Endodermal cell (in vitro differentiated cells): ENCODE measurements around the gene ZFTA. TPM values are rescaled to one million over a fixed set of nuclear protein-coding genes. Genes with fewer than 3 reads are reported as not detected.

Experiments
- DNase-seq: peaks from one replicate; pipeline ENCODE4 v3.0.0-alpha.2; 2017
- H3K27ac ChIP-seq: 2 replicates; pipeline ENCODE4 v1.5.1; 2013; ENCODE audit warnings: mild to moderate bottlenecking, low read depth, low read length, moderate library complexity
- H3K27me3 ChIP-seq: 2 replicates; pipeline ENCODE4 v1.6.1; 2013; ENCODE audit warnings: mild to moderate bottlenecking, low read length, moderate library complexity; ENCODE audit not compliant: insufficient read depth, control insufficient read depth, poor library complexity, severe bottlenecking
- H3K36me3 ChIP-seq: 2 replicates; pipeline ENCODE4 v1.7.0; 2013; ENCODE audit warnings: mild to moderate bottlenecking, low read length, moderate library complexity; ENCODE audit not compliant: control insufficient read depth, insufficient read depth
- H3K4me1 ChIP-seq: one replicate; pipeline ENCODE4 v1.7.0; 2013; ENCODE audit warnings: low read length; ENCODE audit not compliant: control insufficient read depth, insufficient read depth
- H3K4me3 ChIP-seq: 2 replicates; pipeline ENCODE4 v1.5.1; 2013; ENCODE audit warnings: mild to moderate bottlenecking, low read length, moderate library complexity
- H3K9ac ChIP-seq: 2 replicates; pipeline ENCODE4 v1.6.1; 2013; ENCODE audit warnings: mild to moderate bottlenecking, low read length, moderate library complexity; ENCODE audit not compliant: poor library complexity, severe bottlenecking; ENCODE audit errors: extremely low read depth
- H3K9me3 ChIP-seq: 2 replicates; pipeline ENCODE4 v1.6.1; 2013; ENCODE audit warnings: mild to moderate bottlenecking, low read length, moderate library complexity; ENCODE audit not compliant: control insufficient read depth
- H3K27ac Mint-ChIP-seq: 2 replicates; pipeline ENCODE4 v1.8.0; 2020; ENCODE audit warnings: mixed read lengths
- H3K27me3 Mint-ChIP-seq: 2 replicates; pipeline ENCODE4 v1.8.0; 2021; ENCODE audit warnings: mild to moderate bottlenecking, mixed read lengths; ENCODE audit not compliant: insufficient read depth
- H3K36me3 Mint-ChIP-seq: 2 replicates; pipeline ENCODE4 v1.8.0; 2020; ENCODE audit warnings: low read depth, mixed read lengths
- H3K4me1 Mint-ChIP-seq: 2 replicates; pipeline ENCODE4 v1.8.0; 2020; ENCODE audit warnings: mixed read lengths
- H3K4me3 Mint-ChIP-seq: 2 replicates; pipeline ENCODE4 v1.8.0; 2020; ENCODE audit warnings: mild to moderate bottlenecking, moderate library complexity, mixed read lengths
- H3K9me3 Mint-ChIP-seq: 2 replicates; pipeline ENCODE4 v1.8.0; 2020; ENCODE audit warnings: mild to moderate bottlenecking, mixed read lengths
- whole genome bisulfite sequencing, 2 experiments: methylation state at CpG; one replicate each; pipeline versions ENCODE4 v1.1.5 to v1.1.7; 2013; ENCODE audit warnings: missing lambda C conversion rate in 2 of 2, mixed read lengths in 1 of 2; ENCODE audit not compliant: insufficient coverage in 1 of 2, insufficient read length in 1 of 2; 5-methylcytosine and 5-hydroxymethylcytosine counted together
- total RNA-seq, 2 donors: library from RNA; stranded (reverse); fragmentation: NEBNext Ultra II Directional in 1 of 2; extraction: Animal tissue kit (Norgen Biotek cat#: 25700) in 1 of 2; gene quantifications; 2 replicates in 1 of 2; 3 replicates in 1 of 2; pipeline ENCODE4 v1.2.1, GENCODE V29; 2021
- TF ChIP-seq, protein P1 (sequence below): fragments of 200-600 bp; sonication (generic); conservative IDR thresholded peaks from 2 replicates; pipeline ENCODE4 v1.5.0; 2021; ENCODE audit warnings: antibody characterized with exemption, mild to moderate bottlenecking

The ZFTA gene
- total RNA-seq, 2 donors from 2014 or later, result 31.9 to 38.0 TPM

DNA sequence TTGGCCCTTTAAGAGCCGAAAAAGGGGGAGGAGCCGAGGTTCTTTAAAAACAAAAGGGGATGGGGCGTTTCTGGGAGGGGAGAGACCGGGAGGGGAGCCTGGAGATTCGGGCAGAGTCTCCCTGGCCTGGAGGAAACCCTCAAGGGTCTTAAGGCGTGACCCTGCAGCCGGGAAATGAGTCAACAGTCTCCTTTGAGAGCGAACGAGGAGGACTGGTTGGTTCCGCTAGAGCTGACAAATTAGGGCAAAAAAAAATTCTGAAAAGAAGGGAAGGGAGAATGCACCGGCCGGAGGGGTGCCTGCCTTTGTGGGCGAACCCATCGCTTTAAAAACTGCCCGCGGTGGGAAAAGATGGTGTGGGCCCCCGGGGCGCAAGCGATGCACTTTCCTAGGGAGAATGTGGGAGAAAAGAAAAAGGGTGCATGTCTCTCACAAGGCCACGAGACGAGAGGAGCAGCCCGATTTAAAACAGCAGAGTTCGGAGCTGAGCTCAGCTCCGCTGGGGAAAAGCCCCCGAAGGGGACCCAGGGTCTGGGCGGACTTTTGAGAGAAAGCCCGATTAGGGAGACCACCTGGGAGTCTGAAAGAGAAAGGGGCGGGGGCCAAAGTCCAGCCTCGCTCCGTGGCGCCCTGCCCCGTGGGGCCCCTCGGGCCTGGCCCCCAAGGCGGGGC, 874 bp downstream of the ZFTA start:
- Mint-ChIP-seq H3K36me3 (peaks cover 2% of the 10 kb centered on the region), H3K4me1 (peaks cover 29% of the 10 kb centered on the region), H3K4me3 (peak overlapping the region; percentile 91), H3K9me3 (no peaks in the 10 kb centered on the region), H3K27me3 (peaks cover 25% of the 10 kb centered on the region), H3K27ac (peak overlapping the region; percentile 90)
- Histone ChIP-seq H3K9me3 (no peaks in the 10 kb centered on the region), H3K27me3 (peaks cover 14% of the 10 kb centered on the region), H3K4me3 (peak overlapping the region; percentile 97), H3K27ac (peak overlapping the region; percentile 92), H3K4me1 (peaks cover 5% of the 10 kb centered on the region), H3K36me3 (peaks cover 4% of the 10 kb centered on the region), H3K9ac (peak overlapping the region; percentile 75)
- DNase-seq, result peak; percentile 93
- TF ChIP-seq, protein P1, sequence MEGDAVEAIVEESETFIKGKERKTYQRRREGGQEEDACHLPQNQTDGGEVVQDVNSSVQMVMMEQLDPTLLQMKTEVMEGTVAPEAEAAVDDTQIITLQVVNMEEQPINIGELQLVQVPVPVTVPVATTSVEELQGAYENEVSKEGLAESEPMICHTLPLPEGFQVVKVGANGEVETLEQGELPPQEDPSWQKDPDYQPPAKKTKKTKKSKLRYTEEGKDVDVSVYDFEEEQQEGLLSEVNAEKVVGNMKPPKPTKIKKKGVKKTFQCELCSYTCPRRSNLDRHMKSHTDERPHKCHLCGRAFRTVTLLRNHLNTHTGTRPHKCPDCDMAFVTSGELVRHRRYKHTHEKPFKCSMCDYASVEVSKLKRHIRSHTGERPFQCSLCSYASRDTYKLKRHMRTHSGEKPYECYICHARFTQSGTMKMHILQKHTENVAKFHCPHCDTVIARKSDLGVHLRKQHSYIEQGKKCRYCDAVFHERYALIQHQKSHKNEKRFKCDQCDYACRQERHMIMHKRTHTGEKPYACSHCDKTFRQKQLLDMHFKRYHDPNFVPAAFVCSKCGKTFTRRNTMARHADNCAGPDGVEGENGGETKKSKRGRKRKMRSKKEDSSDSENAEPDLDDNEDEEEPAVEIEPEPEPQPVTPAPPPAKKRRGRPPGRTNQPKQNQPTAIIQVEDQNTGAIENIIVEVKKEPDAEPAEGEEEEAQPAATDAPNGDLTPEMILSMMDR, result no peak
- WGBS, 2 experiments, result 0% methylated on average over 28 to 34 of the region's 34 CpGs

DNA sequence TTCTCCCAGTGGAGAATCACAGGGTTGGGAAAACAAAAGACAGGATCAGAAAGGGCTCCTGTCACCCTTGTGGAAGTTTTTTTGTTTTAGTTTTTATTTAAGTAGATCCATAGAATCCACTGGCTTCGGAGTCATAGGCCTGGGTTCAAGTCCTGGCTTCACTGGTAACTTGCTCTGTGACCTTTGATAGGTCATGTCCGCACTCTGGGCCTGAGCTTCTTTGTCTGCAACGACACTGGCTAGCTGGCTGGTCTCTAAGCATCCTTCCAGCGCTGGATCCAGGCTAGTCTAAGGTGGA, 1.4 kb downstream of the ZFTA start:
- peaks cover 27% of the 10 kb centered on the region for H3K4me1 Mint-ChIP-seq
- peak overlapping the region; percentile 92 for H3K27ac ChIP-seq

DNA sequence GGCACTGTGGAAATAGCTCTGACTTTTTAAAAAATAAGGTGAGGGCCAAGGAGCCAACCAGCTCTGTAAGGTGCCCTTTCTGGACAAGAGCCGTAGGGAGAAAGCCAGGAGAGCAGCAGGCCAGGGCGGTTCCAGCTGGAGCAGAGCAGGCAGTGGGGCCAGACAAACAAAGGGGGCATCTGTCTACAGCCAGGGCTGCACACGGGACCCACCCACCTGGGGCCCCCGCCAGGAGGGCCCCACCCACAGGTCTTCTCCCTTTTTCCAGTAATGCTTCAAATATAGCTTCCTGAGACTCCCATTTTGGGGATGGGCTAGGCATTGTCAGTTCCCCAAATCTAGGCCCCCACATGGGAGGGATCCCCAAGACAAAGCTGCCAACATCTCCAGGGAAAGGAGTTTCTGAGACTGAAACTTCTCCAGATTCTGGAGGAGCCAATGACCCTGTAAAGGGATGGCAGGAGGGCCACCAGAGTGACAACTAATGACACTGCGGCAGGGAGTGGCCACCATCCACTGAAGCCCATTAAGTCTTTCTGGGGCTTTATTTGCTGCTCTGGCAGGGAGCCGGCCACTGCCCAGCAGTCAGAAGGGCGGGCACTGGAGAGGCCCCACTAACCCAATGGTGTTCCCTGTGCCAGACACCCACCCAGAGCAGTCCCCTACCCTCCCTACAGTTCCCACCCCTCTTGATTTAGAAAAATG, 1.9 kb downstream of the ZFTA start:
- peaks cover 30% of the 10 kb centered on the region for H3K4me1 Mint-ChIP-seq
- 75 to 91% methylated on average over 5 to 7 of the region's 7 CpGs for WGBS, 2 experiments
- H3K9me3 Mint-ChIP-seq, result no peaks in the 10 kb centered on the region
- H3K27me3 Mint-ChIP-seq, result peaks cover 19% of the 10 kb centered on the region
- peak overlapping the region; percentile 92 for H3K27ac ChIP-seq
- peak overlapping the region; percentile 91 for H3K4me3 Mint-ChIP-seq
- DNase-seq, result no peak
- H3K27ac Mint-ChIP-seq, result no peak overlapping the region
- H3K9me3 ChIP-seq, result no peaks in the 10 kb centered on the region
- H3K4me1 ChIP-seq, result peaks cover 5% of the 10 kb centered on the region
- peak overlapping the region; percentile 97 for H3K4me3 ChIP-seq
- H3K36me3 Mint-ChIP-seq, result peaks cover 2% of the 10 kb centered on the region
- peaks cover 14% of the 10 kb centered on the region for H3K27me3 ChIP-seq
- TF ChIP-seq, protein P1, result no peak
- H3K36me3 ChIP-seq, result peaks cover 4% of the 10 kb centered on the region
- no peak overlapping the region for H3K9ac ChIP-seq

More for the DNA sequence above, 1.4 kb downstream of the ZFTA start:
- TF ChIP-seq, protein P1, result no peak
- WGBS, 2 experiments, result 3 to 19% methylated on average over 3 to 4 of the region's 4 CpGs
- H3K4me1 ChIP-seq, result peaks cover 5% of the 10 kb centered on the region
- no peaks in the 10 kb centered on the region for H3K9me3 Mint-ChIP-seq
- H3K27ac Mint-ChIP-seq, result peak overlapping the region; percentile 90
- no peaks in the 10 kb centered on the region for H3K9me3 ChIP-seq
- peak overlapping the region; percentile 91 for H3K4me3 Mint-ChIP-seq
- peaks cover 2% of the 10 kb centered on the region for H3K36me3 Mint-ChIP-seq
- peaks cover 21% of the 10 kb centered on the region for H3K27me3 Mint-ChIP-seq
- peak overlapping the region; percentile 97 for H3K4me3 ChIP-seq
- peaks cover 14% of the 10 kb centered on the region for H3K27me3 ChIP-seq
- DNase-seq, result no peak
- H3K9ac ChIP-seq, result no peak overlapping the region
- peaks cover 4% of the 10 kb centered on the region for H3K36me3 ChIP-seq
